Caco-2 (cell line): ENCODE results near the gene PIPOX. TPM values are rescaled to one million over a fixed set of nuclear protein-coding genes. Genes with fewer than 3 reads are reported as not detected.
A peak's percentile ranks its signal among the peaks of the same experiment; 100 is the strongest.

Experiments used
- BruUV-seq: library from RNA; stranded (reverse); fragments of 400-500 nt; replicated peaks from 2 replicates; lab custom pipeline; 2021; lab: Mats Ljungman, UMichigan
- CTCF ChIA-PET: fragments of 300-600 bp; sonication (Branson Sonifier 250); formaldehyde crosslinking; loops from one replicate; lab custom pipeline; 2022; ENCODE audit warnings: antibody characterized with exemption; lab: Charles Lee
- POLR2A ChIA-PET: fragments of 300-600 bp; sonication (Branson Sonifier 250); formaldehyde crosslinking; loops from one replicate; lab custom pipeline; 2022; ENCODE audit warnings: antibody characterized with exemption; lab: Charles Lee
- DNase-seq, 2 experiments: peaks; one replicate each; pipeline versions ENCODE4 v3.0.0 to v3.0.0-alpha.2; 2020 to 2022
- H3K27me3 ChIP-seq: replicated peaks from 2 replicates; pipeline ENCODE4 v1.6.0; 2011; ENCODE audit warnings: low read length; ENCODE audit not compliant: control insufficient read depth, insufficient read depth
- H3K36me3 ChIP-seq: 2 replicates; pipeline ENCODE4 v1.5.1; 2011; ENCODE audit warnings: low read length; ENCODE audit not compliant: control insufficient read depth, insufficient read depth
- H3K4me1 ChIP-seq: fragments of 250-450 bp; sonication (Bioruptor Pico); 2 replicates; pipeline ENCODE4 v1.5.1; 2020; ENCODE audit warnings: mild to moderate bottlenecking
- H3K4me3 ChIP-seq: 2 replicates; pipeline ENCODE4 v1.5.1; 2011; ENCODE audit warnings: low read depth, mild to moderate bottlenecking, control low read depth, low read length
- H3K9me3 ChIP-seq: fragments of 250-450 bp; sonication (Bioruptor Pico); 2 replicates; pipeline ENCODE4 v1.5.1; 2020; ENCODE audit warnings: mild to moderate bottlenecking, moderate library complexity
- H3K27ac Mint-ChIP-seq: one replicate; pipeline ENCODE4 v1.8.0; 2022; ENCODE audit warnings: mixed read lengths; ENCODE audit not compliant: unreplicated experiment
- H3K27me3 Mint-ChIP-seq: one replicate; pipeline ENCODE4 v1.8.0; 2022; ENCODE audit warnings: mixed read lengths; ENCODE audit not compliant: insufficient read depth, unreplicated experiment
- H3K36me3 Mint-ChIP-seq: one replicate; pipeline ENCODE4 v1.8.0; 2022; ENCODE audit warnings: mild to moderate bottlenecking, mixed read lengths; ENCODE audit not compliant: insufficient read depth, unreplicated experiment
- H3K4me1 Mint-ChIP-seq: one replicate; pipeline ENCODE4 v1.8.0; 2022; ENCODE audit warnings: low read depth, mixed read lengths; ENCODE audit not compliant: unreplicated experiment
- H3K4me3 Mint-ChIP-seq: one replicate; pipeline ENCODE4 v1.8.0; 2022; ENCODE audit warnings: mild to moderate bottlenecking, moderate library complexity, mixed read lengths; ENCODE audit not compliant: unreplicated experiment
- H3K9me3 Mint-ChIP-seq: one replicate; pipeline ENCODE4 v1.8.0; 2022; ENCODE audit warnings: mixed read lengths; ENCODE audit not compliant: unreplicated experiment
- intact Hi-C: fragments of 100-400 bp; cut with micrococcal nuclease; formaldehyde crosslinking; loops from one replicate; pipeline ENCODE4 v1.10.0; 2022; ENCODE audit not compliant: unreplicated experiment
- total RNA-seq: library from RNA; stranded (reverse); gene quantifications from 2 replicates; pipeline ENCODE4 v1.2.3, GENCODE V29; 2022
- TF ChIP-seq, protein P1 (sequence below), 2 experiments: fragments of 200-600 bp in 1 of 2; IDR thresholded peaks; 1 replicate in 1 of 2; 2 replicates in 1 of 2; pipeline versions ENCODE4 v1.5.1 to v1.8.0; 2011 to 2022; ENCODE audit warnings: antibody characterized with exemption in 1 of 2, control low read depth in 1 of 2, inconsistent platforms in 1 of 2, low read depth in 1 of 2, low read length in 1 of 2, mild to moderate bottlenecking in 1 of 2, moderate library complexity in 1 of 2; ENCODE audit not compliant: insufficient read depth in 1 of 2, severe bottlenecking in 1 of 2, unreplicated experiment in 1 of 2

PIPOX gene
- total RNA-seq, 1 experiment from 2014 or later = 2.2 TPM

DNA sequence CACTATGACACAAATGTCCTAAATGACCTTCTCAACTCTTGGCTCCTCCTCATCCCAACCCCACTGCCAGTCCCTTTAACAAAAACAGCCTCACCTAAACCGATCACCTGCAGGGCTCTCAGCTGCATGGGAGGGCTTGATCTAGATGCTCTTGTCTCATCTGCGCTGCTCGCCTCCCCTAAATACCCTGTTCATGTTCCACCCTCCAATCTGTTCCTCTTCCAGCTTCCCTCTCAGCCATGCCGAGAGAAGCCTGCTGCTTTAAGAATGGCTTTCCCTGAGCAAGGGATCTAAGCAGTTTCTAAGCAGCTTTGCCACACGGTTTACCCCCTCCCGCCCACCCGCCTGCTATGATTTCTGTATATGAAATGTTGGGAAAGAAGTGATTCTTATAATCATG, 23.7 kb downstream of the PIPOX start:
- Mint-ChIP-seq H3K27ac (no peak overlapping the region), H3K4me1 (no peaks in the 10 kb centered on the region)

DNA sequence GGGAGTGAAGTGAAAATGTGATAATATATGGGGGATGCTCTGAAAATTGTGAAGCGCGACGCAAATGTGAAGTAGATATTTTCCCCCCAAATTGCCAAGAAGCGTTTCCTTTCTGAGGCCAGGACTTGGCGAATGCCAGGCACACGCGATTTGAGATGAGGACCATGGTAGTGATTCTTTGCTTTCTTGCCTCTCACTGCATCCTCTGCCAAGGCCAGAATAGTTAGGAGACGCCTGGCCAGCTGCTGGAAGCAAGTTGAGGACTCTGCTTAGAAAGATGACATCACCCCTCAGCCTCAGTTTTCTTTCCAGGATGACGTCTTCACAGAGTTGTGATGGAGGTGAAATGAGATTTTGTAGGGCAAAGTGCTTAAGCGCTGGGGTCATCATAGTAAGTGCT, 25.9 kb downstream of the PIPOX start:
- no peaks in the 10 kb centered on the region for H3K9me3 ChIP-seq
- Mint-ChIP-seq H3K36me3 (no peaks in the 10 kb centered on the region), H3K27ac (no peak overlapping the region), H3K4me3 (no peak overlapping the region), H3K4me1 (no peaks in the 10 kb centered on the region), H3K27me3 (peaks cover 5% of the 10 kb centered on the region), H3K9me3 (no peaks in the 10 kb centered on the region)
- no TSS peak for BruUV-seq
- H3K36me3 ChIP-seq = no peaks in the 10 kb centered on the region
- H3K4me1 ChIP-seq = no peaks in the 10 kb centered on the region
- H3K4me3 ChIP-seq = no peak overlapping the region
- CTCF ChIA-PET = interaction anchor here (0.8 kb wide), 1 partner anchor 48 kb away, joined by 3 read pairs; no protein-coding TSS in a partner anchor
- DNase-seq = no peak
- TF ChIP-seq, protein P1, sequence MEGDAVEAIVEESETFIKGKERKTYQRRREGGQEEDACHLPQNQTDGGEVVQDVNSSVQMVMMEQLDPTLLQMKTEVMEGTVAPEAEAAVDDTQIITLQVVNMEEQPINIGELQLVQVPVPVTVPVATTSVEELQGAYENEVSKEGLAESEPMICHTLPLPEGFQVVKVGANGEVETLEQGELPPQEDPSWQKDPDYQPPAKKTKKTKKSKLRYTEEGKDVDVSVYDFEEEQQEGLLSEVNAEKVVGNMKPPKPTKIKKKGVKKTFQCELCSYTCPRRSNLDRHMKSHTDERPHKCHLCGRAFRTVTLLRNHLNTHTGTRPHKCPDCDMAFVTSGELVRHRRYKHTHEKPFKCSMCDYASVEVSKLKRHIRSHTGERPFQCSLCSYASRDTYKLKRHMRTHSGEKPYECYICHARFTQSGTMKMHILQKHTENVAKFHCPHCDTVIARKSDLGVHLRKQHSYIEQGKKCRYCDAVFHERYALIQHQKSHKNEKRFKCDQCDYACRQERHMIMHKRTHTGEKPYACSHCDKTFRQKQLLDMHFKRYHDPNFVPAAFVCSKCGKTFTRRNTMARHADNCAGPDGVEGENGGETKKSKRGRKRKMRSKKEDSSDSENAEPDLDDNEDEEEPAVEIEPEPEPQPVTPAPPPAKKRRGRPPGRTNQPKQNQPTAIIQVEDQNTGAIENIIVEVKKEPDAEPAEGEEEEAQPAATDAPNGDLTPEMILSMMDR (IDR thresholded peaks at IDR 0.05; ENCODE audit: insufficient read depth in 1 of 2, low read depth in 1 of 2, low read length in 1 of 2, severe bottlenecking in 1 of 2, unreplicated experiment in 1 of 2) = no peak
- intact Hi-C loops = no loop called here
- H3K27me3 ChIP-seq = no peaks in the 10 kb centered on the region
- POLR2A ChIA-PET = no interaction called here

More for the DNA sequence above, 23.7 kb downstream of the PIPOX start:
- Histone ChIP-seq H3K36me3 (no peaks in the 10 kb centered on the region), H3K9me3 (no peaks in the 10 kb centered on the region), H3K4me3 (no peak overlapping the region), H3K27me3 (no peaks in the 10 kb centered on the region), H3K4me1 (no peaks in the 10 kb centered on the region)
- H3K36me3 Mint-ChIP-seq = no peaks in the 10 kb centered on the region
- DNase-seq = no peak
- H3K9me3 Mint-ChIP-seq = no peaks in the 10 kb centered on the region
- intact Hi-C loops = no loop called here
- H3K27me3 Mint-ChIP-seq = peaks cover 7% of the 10 kb centered on the region
- POLR2A ChIA-PET = no interaction called here
- TF ChIP-seq, protein P1 (IDR thresholded peaks at IDR 0.05; ENCODE audit: insufficient read depth in 1 of 2, low read depth in 1 of 2, low read length in 1 of 2, severe bottlenecking in 1 of 2, unreplicated experiment in 1 of 2) = no peak
- no TSS peak for BruUV-seq
- CTCF ChIA-PET = no interaction called here
- no peak overlapping the region for H3K4me3 Mint-ChIP-seq

DNA sequence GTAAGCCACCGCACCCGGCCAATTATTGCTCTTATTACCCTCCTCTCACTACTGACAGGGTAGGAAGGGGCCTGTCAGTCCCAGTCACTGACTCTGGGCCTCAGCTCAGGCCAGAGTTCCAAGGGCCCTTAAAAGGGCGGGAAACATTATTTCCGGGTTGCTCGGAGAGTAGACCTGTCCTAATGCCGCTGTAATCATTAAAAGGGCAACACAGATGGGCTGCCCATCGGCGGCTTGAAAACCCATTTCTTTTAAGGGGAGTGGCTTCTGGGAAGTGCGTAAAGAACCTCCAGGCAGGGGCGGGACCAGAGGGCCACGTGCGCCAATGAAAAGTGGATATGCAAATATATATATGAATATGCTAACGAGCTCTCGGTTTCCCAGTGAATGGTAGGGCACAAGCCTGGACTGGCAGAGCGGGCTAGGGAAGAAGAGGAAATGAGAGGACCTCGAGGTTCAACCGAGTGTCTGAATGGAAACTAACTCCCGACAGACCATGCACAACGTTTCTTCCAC, 26.6 kb downstream of the PIPOX start:
- H3K4me3 ChIP-seq = no peak overlapping the region
- ChIA-PET CTCF (interaction anchor here (1.2 kb wide), 1 partner anchor 104 kb away, joined by 5 read pairs; no protein-coding TSS in a partner anchor), POLR2A (no interaction called here)
- Mint-ChIP-seq H3K36me3 (no peaks in the 10 kb centered on the region), H3K4me3 (no peak overlapping the region), H3K27me3 (peaks cover 5% of the 10 kb centered on the region), H3K27ac (no peak overlapping the region), H3K9me3 (no peaks in the 10 kb centered on the region), H3K4me1 (no peaks in the 10 kb centered on the region)
- TF ChIP-seq, protein P1 (IDR thresholded peaks at IDR 0.05; ENCODE audit: insufficient read depth in 1 of 2, low read depth in 1 of 2, low read length in 1 of 2, severe bottlenecking in 1 of 2, unreplicated experiment in 1 of 2) = no peak
- BruUV-seq = no TSS peak
- H3K9me3 ChIP-seq = no peaks in the 10 kb centered on the region
- no peaks in the 10 kb centered on the region for H3K27me3 ChIP-seq
- intact Hi-C loops = no loop called here
- no peaks in the 10 kb centered on the region for H3K4me1 ChIP-seq
- H3K36me3 ChIP-seq = no peaks in the 10 kb centered on the region; the same call in 1 of the 2 replicates
- peak in 1 of 2 experiments; percentile 59 for DNase-seq
